Measurements from ENCODE around the gene EFCAB10.
A peak's percentile ranks its signal among the peaks of the same experiment; 100 is the strongest.
"Not testable (repeated sequence)": the region's sequence is repeated elsewhere in the genome, so short reads cannot be mapped to it uniquely, and the experiment has no call there.

Gene EFCAB10

GRCh38 chr7:105521717-105522463, 59.4 kb downstream of the EFCAB10 start, which contains the start of gene PUS7:
Gene PUS7 (minus strand): TSS chr7:105522271. CDS start chr7:105508512, 13,759 bp downstream.
- peak; percentile 88 for TF ChIP-seq POLR2AphosphoS5 (IDR thresholded peaks at IDR 0.05; ENCODE audit: low read depth, low read length)
- TF ChIP-seq TAF1 (IDR thresholded peaks at IDR 0.05; ENCODE audit: borderline replicate concordance, low read depth, low read length): 0 out of 2 replicates have a peak, but pooled peaks have one; percentile 58
- peak; percentile 91 for TF ChIP-seq POLR2A (IDR thresholded peaks at IDR 0.05; ENCODE audit: low read depth, low read length)
- FAIRE-seq (peak; percentile 81), DNase-seq (ENCODE audit: insufficient read length) (peak; percentile 92)

GRCh38 chr7:105521027-105521716, 60.1 kb downstream of the EFCAB10 start:
- no peak for TF ChIP-seq POLR2A (IDR thresholded peaks at IDR 0.05; ENCODE audit: low read depth, low read length)
- no peak for TF ChIP-seq TAF1 (IDR thresholded peaks at IDR 0.05; ENCODE audit: borderline replicate concordance, low read depth, low read length)
- TF ChIP-seq POLR2AphosphoS5 (IDR thresholded peaks at IDR 0.05; ENCODE audit: low read depth, low read length): no peak
- DNase-seq (ENCODE audit: insufficient read length) (peak; percentile 40), FAIRE-seq (peak; percentile 72)

- not testable (repeated sequence) for FAIRE-seq; DNase-seq (ENCODE audit: insufficient read length)
These were observed 60.7 kb downstream of the EFCAB10 start for GRCh38 chr7:105520620-105521019.

GRCh38 chr7:105519353-105519752, 61.9 kb downstream of the EFCAB10 start:
- FAIRE-seq (no peak), DNase-seq (ENCODE audit: insufficient read length) (no peak)
- TF ChIP-seq POLR2A (IDR thresholded peaks at IDR 0.05; ENCODE audit: low read depth, low read length): no peak
- no peak for TF ChIP-seq TAF1 (IDR thresholded peaks at IDR 0.05; ENCODE audit: borderline replicate concordance, low read depth, low read length)
- no peak for TF ChIP-seq POLR2AphosphoS5 (IDR thresholded peaks at IDR 0.05; ENCODE audit: low read depth, low read length)

GRCh38 chr7:105515610-105516009, 65.7 kb downstream of the EFCAB10 start:
- not testable (repeated sequence) for FAIRE-seq

More at GRCh38 chr7:105515610-105516009, 65.7 kb downstream of the EFCAB10 start:
- not testable (repeated sequence) for DNase-seq (ENCODE audit: insufficient read length)
